ENCODE measurements around the gene COL15A1.

Gene COL15A1

GRCh38 chr9:99046542-99047071, 102.9 kb downstream of the COL15A1 start:
- TF ChIP-seq, protein P1, sequence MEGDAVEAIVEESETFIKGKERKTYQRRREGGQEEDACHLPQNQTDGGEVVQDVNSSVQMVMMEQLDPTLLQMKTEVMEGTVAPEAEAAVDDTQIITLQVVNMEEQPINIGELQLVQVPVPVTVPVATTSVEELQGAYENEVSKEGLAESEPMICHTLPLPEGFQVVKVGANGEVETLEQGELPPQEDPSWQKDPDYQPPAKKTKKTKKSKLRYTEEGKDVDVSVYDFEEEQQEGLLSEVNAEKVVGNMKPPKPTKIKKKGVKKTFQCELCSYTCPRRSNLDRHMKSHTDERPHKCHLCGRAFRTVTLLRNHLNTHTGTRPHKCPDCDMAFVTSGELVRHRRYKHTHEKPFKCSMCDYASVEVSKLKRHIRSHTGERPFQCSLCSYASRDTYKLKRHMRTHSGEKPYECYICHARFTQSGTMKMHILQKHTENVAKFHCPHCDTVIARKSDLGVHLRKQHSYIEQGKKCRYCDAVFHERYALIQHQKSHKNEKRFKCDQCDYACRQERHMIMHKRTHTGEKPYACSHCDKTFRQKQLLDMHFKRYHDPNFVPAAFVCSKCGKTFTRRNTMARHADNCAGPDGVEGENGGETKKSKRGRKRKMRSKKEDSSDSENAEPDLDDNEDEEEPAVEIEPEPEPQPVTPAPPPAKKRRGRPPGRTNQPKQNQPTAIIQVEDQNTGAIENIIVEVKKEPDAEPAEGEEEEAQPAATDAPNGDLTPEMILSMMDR (IDR thresholded peaks at IDR 0.05; ENCODE audit: low read depth, low read length, missing control alignments), result no peak
- no peak for DNase-seq (ENCODE audit: low read depth)

DNA sequence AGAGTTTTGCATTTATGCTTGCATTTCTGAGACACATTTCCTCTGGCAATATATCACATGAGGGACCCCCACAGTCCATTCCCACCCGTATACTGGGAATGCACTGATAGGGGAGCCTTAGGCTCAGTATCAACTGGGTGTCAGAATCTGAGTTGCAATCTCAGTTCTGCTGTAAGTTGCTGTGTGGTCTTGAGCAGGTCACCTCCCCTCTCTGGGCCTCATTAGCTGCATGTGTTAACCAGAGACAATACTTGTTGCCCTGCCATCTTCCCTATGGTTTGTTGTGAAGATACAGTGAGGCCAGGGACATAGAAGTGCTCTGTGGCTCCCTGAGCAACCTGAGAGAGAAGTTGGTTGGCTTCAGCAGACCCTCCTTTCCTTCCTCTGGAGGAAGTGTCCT, 105.5 kb downstream of the COL15A1 start:
- TF ChIP-seq, protein P1 (IDR thresholded peaks at IDR 0.05; ENCODE audit: low read depth, low read length, missing control alignments), result no peak
- H3K4me3 ChIP-seq (ENCODE audit: low read depth, low read length), result no peak overlapping the region
- no peak for DNase-seq (ENCODE audit: low read depth)

More at GRCh38 chr9:99046542-99047071, 102.9 kb downstream of the COL15A1 start:
- no peak overlapping the region for H3K4me3 ChIP-seq (ENCODE audit: low read depth, low read length)

- TF ChIP-seq, protein P1 (IDR thresholded peaks at IDR 0.05; ENCODE audit: low read depth, low read length, missing control alignments), result no peak
- no peak for DNase-seq (ENCODE audit: low read depth)
- no peak overlapping the region for H3K4me3 ChIP-seq (ENCODE audit: low read depth, low read length)
Measured at GRCh38 chr9:99049641-99050040, 105.9 kb downstream of the COL15A1 start.

DNA sequence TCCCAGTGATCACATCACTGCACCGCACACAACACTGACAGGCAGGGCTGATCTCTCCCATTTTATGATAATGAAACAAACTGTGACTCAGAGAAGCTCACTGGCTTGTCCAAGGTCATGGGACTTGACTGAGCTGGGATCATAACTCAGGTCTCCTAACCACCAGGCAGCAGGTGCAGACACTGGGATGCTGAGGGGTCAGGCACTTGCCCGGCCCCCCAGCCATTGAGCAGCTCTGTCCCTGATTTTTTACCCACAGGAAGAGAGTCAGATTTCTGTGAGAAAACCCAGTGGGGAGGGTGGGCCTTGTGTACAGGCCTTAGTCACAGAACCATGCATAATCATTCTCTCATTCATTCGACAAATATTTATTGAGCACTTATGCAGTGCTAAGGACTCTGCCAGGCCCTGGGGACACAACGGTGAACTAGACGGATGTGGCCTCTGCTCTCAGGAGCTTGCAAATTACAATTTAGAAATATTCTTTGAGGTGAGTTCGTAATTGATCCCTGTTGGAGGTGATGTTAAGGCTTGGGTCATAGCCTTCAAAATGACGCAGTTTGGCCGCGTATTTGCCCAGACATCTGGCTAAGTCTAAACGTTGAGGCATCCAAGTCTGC, 106.7 kb downstream of the COL15A1 start:
- DNase-seq (ENCODE audit: low read depth), result no peak
- H3K4me3 ChIP-seq (ENCODE audit: low read depth, low read length), result no peak overlapping the region
- TF ChIP-seq, protein P1 (IDR thresholded peaks at IDR 0.05; ENCODE audit: low read depth, low read length, missing control alignments), result no peak

GRCh38 chr9:99050924-99051323, 107.2 kb downstream of the COL15A1 start:
- TF ChIP-seq, protein P1 (IDR thresholded peaks at IDR 0.05; ENCODE audit: low read depth, low read length, missing control alignments), result no peak
- H3K4me3 ChIP-seq (ENCODE audit: low read depth, low read length), result no peak overlapping the region
- DNase-seq (ENCODE audit: low read depth), result no peak

GRCh38 chr9:99051406-99051805, 107.7 kb downstream of the COL15A1 start:
- DNase-seq (ENCODE audit: low read depth), result no peak
- TF ChIP-seq, protein P1 (IDR thresholded peaks at IDR 0.05; ENCODE audit: low read depth, low read length, missing control alignments), result no peak
- no peak overlapping the region for H3K4me3 ChIP-seq (ENCODE audit: low read depth, low read length)

- DNase-seq (ENCODE audit: low read depth), result no peak
- no peak overlapping the region for H3K4me3 ChIP-seq (ENCODE audit: low read depth, low read length)
- TF ChIP-seq, protein P1 (IDR thresholded peaks at IDR 0.05; ENCODE audit: low read depth, low read length, missing control alignments), result no peak
Measured at GRCh38 chr9:99051851-99052250, 108.1 kb downstream of the COL15A1 start.

Data from GM12864 (cell line).